Mucosa of descending colon (tissue), 3 donors: ENCODE results near the gene ANKRD55. TPM values are rescaled to one million over a fixed set of nuclear protein-coding genes. Genes with fewer than 3 reads are reported as not detected.

Source experiments
- ATAC-seq: fragments of 200-7000 bp; cut with Tn5 transposase; one replicate; pipeline ENCODE4 v1.9.1; 2020; ENCODE audit warnings: mild to moderate bottlenecking, moderate library complexity
- DNase-seq, 3 donors: peaks; one replicate each; pipeline ENCODE4 v3.0.0-alpha.2; 2020
- H3K36me3 ChIP-seq: fragments of 200-600 bp; one replicate; pipeline ENCODE4 v1.8.0; 2021; ENCODE audit warnings: low read depth, mild to moderate bottlenecking
- H3K4me1 ChIP-seq: fragments of 200-600 bp; one replicate; pipeline ENCODE4 v1.8.0; 2021; ENCODE audit warnings: low read depth, mild to moderate bottlenecking
- H3K4me3 ChIP-seq: fragments of 200-600 bp; one replicate; pipeline ENCODE4 v1.8.0; 2021; ENCODE audit warnings: mild to moderate bottlenecking
- H3K9me3 ChIP-seq: fragments of 200-600 bp; one replicate; pipeline ENCODE4 v1.8.0; 2021; ENCODE audit warnings: mild to moderate bottlenecking
- intact Hi-C, 2 donors: fragments of 100-400 bp; cut with DNase I in 1 of 2; cut with micrococcal nuclease in 1 of 2; formaldehyde crosslinking; loops; one replicate each; pipeline versions ENCODE4 v1.11.0 to v1.11.1; 2022; cut with DNase I, micrococcal nuclease
- total RNA-seq, 3 donors: library from RNA; stranded (reverse); fragmentation: NEBNext Ultra II Directional in 2 of 3; extraction: Animal tissue kit (Norgen Biotek cat#: 25700) in 2 of 3; gene quantifications; one replicate each; pipeline versions ENCODE4 v1.2.1 to v1.2.4, GENCODE V29; 2021 to 2023
- TF ChIP-seq, protein P1 (sequence below): fragments of 200-600 bp; IDR thresholded peaks from one replicate; pipeline ENCODE4 v1.8.0; 2022; ENCODE audit warnings: antibody characterized with exemption, mild to moderate bottlenecking
- donor health status: DM: no; HTN: no; CAD: no; lungs with moderate emphysema.
- donor health status: DM: no; HTN: no; CAD: no.
- donor health status: DM: no; HTN: yes; CAD: no.

ANKRD55 gene
- total RNA-seq, 3 donors from 2014 or later: 0.31 TPM; not detected in 2

DNA sequence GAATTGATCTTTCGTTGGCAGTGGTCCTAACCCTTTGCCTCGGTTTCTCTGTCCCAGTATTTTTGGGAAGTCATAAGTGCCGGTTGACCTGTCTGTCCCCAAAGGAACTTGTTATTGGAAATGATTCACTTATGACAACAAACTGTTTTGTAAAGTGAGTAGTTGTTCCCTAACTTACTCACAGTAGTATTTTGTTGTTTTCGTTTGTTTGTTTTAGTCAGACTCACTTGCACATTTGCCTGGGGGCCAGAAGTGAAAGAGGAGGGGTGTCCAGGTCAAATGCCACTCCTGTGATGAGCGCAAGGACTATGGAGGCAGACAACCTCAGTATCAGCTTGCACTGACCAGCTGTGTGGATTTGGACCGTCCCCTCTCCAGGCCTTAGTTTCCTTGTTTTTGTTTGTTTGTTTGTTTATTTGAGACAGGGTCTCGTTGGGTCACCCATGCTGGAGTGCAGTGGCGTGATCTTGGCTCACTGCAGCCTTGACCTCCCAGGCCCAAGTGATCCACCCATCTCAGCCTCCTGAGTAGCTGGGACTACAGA is 47.3 kb downstream of the ANKRD55 start:
- no peak for DNase-seq
- TF ChIP-seq, protein P1, sequence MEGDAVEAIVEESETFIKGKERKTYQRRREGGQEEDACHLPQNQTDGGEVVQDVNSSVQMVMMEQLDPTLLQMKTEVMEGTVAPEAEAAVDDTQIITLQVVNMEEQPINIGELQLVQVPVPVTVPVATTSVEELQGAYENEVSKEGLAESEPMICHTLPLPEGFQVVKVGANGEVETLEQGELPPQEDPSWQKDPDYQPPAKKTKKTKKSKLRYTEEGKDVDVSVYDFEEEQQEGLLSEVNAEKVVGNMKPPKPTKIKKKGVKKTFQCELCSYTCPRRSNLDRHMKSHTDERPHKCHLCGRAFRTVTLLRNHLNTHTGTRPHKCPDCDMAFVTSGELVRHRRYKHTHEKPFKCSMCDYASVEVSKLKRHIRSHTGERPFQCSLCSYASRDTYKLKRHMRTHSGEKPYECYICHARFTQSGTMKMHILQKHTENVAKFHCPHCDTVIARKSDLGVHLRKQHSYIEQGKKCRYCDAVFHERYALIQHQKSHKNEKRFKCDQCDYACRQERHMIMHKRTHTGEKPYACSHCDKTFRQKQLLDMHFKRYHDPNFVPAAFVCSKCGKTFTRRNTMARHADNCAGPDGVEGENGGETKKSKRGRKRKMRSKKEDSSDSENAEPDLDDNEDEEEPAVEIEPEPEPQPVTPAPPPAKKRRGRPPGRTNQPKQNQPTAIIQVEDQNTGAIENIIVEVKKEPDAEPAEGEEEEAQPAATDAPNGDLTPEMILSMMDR: no peak
- H3K4me3 ChIP-seq: no peak overlapping the region
- intact Hi-C loops: no loop called here
- H3K9me3 ChIP-seq: no peaks in the 10 kb centered on the region
- ATAC-seq: no peak
- no peaks in the 10 kb centered on the region for H3K36me3 ChIP-seq
- H3K4me1 ChIP-seq: no peaks in the 10 kb centered on the region

DNA sequence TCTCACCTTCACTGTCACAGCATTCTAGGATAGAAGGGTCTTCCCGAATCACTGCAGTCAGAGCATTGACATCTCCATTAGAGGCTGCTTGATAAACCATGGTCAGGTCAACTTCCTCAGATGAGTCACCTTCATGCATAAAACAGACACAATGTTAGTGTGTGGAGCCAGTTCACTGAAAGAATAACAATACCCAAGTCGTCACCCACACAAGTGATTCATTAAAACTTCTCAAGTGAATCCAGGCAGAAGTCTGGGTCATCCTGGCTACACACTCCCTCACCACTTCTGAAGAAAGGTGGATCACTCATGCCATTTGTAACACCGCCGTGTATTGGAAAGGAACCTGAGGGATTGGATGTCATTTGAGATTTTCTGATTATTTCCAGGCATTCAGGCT is 49.6 kb downstream of the ANKRD55 start:
- no peak for DNase-seq
- Histone ChIP-seq H3K9me3 (no peaks in the 10 kb centered on the region), H3K4me3 (no peak overlapping the region), H3K4me1 (no peaks in the 10 kb centered on the region), H3K36me3 (no peaks in the 10 kb centered on the region)
- TF ChIP-seq, protein P1: no peak
- ATAC-seq: no peak
- intact Hi-C loops: no loop called here

DNA sequence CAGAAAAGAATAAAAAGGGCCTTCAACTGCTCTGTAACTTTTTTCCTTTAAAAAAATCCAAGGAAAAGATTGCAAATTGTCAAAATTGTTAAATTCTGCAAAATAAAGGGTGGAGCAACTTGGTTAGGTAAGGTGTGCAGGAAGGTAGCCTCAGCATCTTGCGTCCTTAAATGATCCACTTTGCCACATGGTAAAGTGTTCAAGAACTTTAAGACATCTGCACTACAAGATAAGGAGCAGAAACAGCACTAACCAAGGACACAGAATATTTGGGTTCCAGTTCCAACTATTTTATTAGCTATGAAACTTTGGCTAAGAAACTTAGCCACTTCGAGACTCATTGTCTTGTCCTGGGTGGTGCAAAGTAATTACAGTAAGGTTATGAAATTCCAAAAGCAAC is 53.7 kb downstream of the ANKRD55 start:
- no peaks in the 10 kb centered on the region for H3K9me3 ChIP-seq
- no peaks in the 10 kb centered on the region for H3K36me3 ChIP-seq
- no peak overlapping the region for H3K4me3 ChIP-seq
- DNase-seq: no peak
- ATAC-seq: no peak
- intact Hi-C loops: no loop called here
- H3K4me1 ChIP-seq: no peaks in the 10 kb centered on the region
- TF ChIP-seq, protein P1: no peak

DNA sequence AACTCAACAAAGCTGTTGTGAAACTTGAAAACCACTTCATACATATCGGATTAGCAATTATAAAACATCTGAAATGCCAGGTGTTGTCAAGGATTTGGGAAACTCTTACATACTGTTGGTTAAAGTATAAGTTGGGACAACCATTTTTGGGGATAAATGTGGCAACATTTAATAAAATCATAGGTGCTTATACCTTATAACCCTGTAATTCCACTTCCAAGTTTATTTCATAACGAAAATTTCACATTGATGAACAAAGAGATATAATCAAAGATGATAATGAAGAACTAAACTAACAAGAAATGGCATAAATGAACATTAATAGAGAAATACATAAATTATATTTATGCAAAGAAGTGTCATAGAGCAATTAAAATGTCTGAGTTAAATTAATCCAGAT is 54.3 kb downstream of the ANKRD55 start:
- TF ChIP-seq, protein P1: no peak
- H3K36me3 ChIP-seq: no peaks in the 10 kb centered on the region
- no peaks in the 10 kb centered on the region for H3K9me3 ChIP-seq
- H3K4me1 ChIP-seq: no peaks in the 10 kb centered on the region
- no peak overlapping the region for H3K4me3 ChIP-seq
- intact Hi-C loops: no loop called here
- no peak for DNase-seq
- ATAC-seq: no peak

DNA sequence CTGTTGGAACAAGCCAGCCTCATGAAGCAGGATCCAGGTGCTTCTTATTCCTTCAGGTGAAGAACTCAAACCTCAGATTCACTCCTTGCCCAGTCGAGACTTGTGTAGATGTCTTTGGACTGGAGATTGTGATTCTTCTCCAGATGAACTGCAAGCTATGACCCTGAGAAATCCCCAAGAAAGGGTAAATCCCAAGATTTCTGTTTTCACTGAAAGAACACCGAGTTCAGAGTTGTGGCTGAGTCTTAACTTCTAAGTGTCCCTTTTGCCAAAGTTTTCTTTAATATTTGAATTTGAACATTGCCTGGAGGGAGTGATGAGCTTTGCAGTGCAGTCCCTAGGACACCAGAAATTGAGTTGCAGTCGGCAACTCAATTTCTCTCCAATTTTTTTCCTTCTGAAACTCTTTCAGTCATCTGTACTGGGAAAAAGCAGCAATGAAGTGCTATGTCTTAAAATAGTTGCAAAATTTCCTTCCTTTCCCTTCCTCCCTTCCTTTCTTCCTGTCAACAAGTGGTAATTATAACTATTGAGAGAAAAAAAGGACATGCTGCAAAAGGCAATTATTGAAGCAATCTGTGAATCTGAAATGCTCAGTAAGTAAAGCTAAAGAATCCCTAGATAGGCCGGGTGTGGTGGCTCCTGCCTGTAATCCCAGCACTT is 56.1 kb downstream of the ANKRD55 start:
- intact Hi-C loops: no loop called here
- no peaks in the 10 kb centered on the region for H3K4me1 ChIP-seq
- no peaks in the 10 kb centered on the region for H3K9me3 ChIP-seq
- no peak for DNase-seq
- ATAC-seq: no peak
- H3K4me3 ChIP-seq: no peak overlapping the region
- H3K36me3 ChIP-seq: no peaks in the 10 kb centered on the region
- TF ChIP-seq, protein P1: no peak
